Measurements from ENCODE around the gene FBXO5.

GRCh38 chr6:152948150-152948768 is 34.6 kb downstream of the FBXO5 start:
- TF ChIP-seq, protein P1, sequence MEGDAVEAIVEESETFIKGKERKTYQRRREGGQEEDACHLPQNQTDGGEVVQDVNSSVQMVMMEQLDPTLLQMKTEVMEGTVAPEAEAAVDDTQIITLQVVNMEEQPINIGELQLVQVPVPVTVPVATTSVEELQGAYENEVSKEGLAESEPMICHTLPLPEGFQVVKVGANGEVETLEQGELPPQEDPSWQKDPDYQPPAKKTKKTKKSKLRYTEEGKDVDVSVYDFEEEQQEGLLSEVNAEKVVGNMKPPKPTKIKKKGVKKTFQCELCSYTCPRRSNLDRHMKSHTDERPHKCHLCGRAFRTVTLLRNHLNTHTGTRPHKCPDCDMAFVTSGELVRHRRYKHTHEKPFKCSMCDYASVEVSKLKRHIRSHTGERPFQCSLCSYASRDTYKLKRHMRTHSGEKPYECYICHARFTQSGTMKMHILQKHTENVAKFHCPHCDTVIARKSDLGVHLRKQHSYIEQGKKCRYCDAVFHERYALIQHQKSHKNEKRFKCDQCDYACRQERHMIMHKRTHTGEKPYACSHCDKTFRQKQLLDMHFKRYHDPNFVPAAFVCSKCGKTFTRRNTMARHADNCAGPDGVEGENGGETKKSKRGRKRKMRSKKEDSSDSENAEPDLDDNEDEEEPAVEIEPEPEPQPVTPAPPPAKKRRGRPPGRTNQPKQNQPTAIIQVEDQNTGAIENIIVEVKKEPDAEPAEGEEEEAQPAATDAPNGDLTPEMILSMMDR (IDR thresholded peaks at IDR 0.05; ENCODE audit: low read depth, low read length) = peak; percentile 60
- no peak for TF ChIP-seq EZH2phosphoT487 (IDR thresholded peaks at IDR 0.05; ENCODE audit: low read depth)

Data from OCI-LY3 (cell line).